ENCODE data around the gene PKP4. TPM values are rescaled to one million over a fixed set of nuclear protein-coding genes. Genes with fewer than 3 reads are reported as not detected.

The PKP4 gene
- total and polyA plus RNA-seq, 2 of the 8 experiments (the other 6 are each of a cell fraction or from before 2014, with no cell fraction given) = 48.2 to 88.0 TPM

GRCh38 chr2:158686210-158686691, 229.5 kb downstream of the PKP4 start:
- Histone ChIP-seq H3K23me2 (ENCODE audit: low read depth, low read length) (no peaks in the 10 kb centered on the region), H2BK120ac (replicated peaks; ENCODE audit: low read depth, low read length) (no peak overlapping the region), H2BK20ac (ENCODE audit: low read length) (no peak overlapping the region), H4K91ac (replicated peaks; ENCODE audit: insufficient read length, low read length) (no peak overlapping the region), H3K18ac (ENCODE audit: extremely low read depth, low read length) (no peak overlapping the region), H4K8ac (ENCODE audit: extremely low read depth, insufficient read depth, low read length) (no peak overlapping the region), H3K23ac (ENCODE audit: insufficient read length) (no peak overlapping the region), H3K27ac (ENCODE audit: low read depth, low read length) (no peak overlapping the region), H3K4me1 (replicated peaks in 1 of 4; ENCODE audit: control insufficient read depth in 3 of 4, insufficient read depth in 4 of 4, low read length in 3 of 4) (no peaks in the 10 kb centered on the region; a peak in 2 of 7 replicates), H3K14ac (ENCODE audit: insufficient read length) (no peak overlapping the region), H2AK5ac (ENCODE audit: low read depth, low read length) (no peak overlapping the region), H2BK15ac (ENCODE audit: low read length) (peak overlapping the region; percentile 54; the same call in 1 of the 2 replicates), H2BK12ac (ENCODE audit: low read depth, low read length) (no peak overlapping the region), H3K36me3 (ENCODE audit: control insufficient read depth in 2 of 4, insufficient read depth in 4 of 4, low read length in 3 of 4) (peaks cover 0 to 2% (median under 1%) of the 10 kb centered on the region in 4 experiments; a peak in 2 of 8 replicates), H3K9me3 (ENCODE audit: insufficient read depth in 2 of 2, low read depth in 1 of 2, low read length in 1 of 2) (no peaks in the 10 kb centered on the region), H2BK5ac (ENCODE audit: low read depth, low read length) (no peak overlapping the region), H3K4me3 (ENCODE audit: extremely low read depth in 1 of 4, insufficient read depth in 2 of 4, low read depth in 3 of 4, low read length in 4 of 4) (no peak overlapping the region), H3K79me1 (ENCODE audit: low read depth, low read length) (no peaks in the 10 kb centered on the region), H3K79me2 (ENCODE audit: control insufficient read depth in 1 of 2, insufficient read depth in 2 of 2, low read length in 2 of 2) (no peaks in the 10 kb centered on the region), H3K9ac (replicated peaks in 1 of 4; ENCODE audit: extremely low read depth in 1 of 4, low read depth in 3 of 4, low read length in 3 of 4) (no peak overlapping the region), H4K5ac (ENCODE audit: insufficient read length, low read depth, low read length) (no peak overlapping the region), H3K27me3 (replicated peaks in 1 of 4; ENCODE audit: control insufficient read depth in 3 of 4, extremely low read depth in 1 of 4, insufficient read depth in 3 of 4, low read length in 3 of 4) (no peaks in the 10 kb centered on the region), H3K56ac (replicated peaks; ENCODE audit: insufficient read length, low read depth, low read length) (no peak overlapping the region), H3K4me2 (ENCODE audit: insufficient read depth in 1 of 2, low read depth in 2 of 2, low read length in 2 of 2) (no peak overlapping the region), H2AFZ (ENCODE audit: low read length) (no peak overlapping the region), H4K20me1 (replicated peaks in 1 of 2; ENCODE audit: control insufficient read depth in 1 of 2, insufficient read depth in 2 of 2, low read length in 2 of 2) (no peaks in the 10 kb centered on the region), H3K4ac (replicated peaks; ENCODE audit: insufficient read length, low read depth, low read length) (no peak overlapping the region)
- POLR2A ChIA-PET (ENCODE audit: partially characterized antibody) = interaction anchor here (0.6 to 1.0 kb wide), 2 partner anchors 32 to 110 kb away, joined by 3 read pairs; no protein-coding TSS in a partner anchor
- FAIRE-seq (no peak), DNase-seq (ENCODE audit: low read depth in 1 of 2, low spot score in 2 of 2) (no peak)
- CTCF ChIA-PET (ENCODE audit: partially characterized antibody) = interaction anchor here (0.6 to 3.5 kb wide), 5 partner anchors 38 to 1189 kb away, joined by 3 to 27 read pairs (median 9); no protein-coding TSS in a partner anchor
- TF ChIP-seq YY1 (IDR thresholded peaks at IDR 0.05; ENCODE audit: low read depth, low read length) (no peak), TAF7 (optimal IDR thresholded peaks at IDR 0.05; ENCODE audit: borderline replicate concordance, low read depth, low read length) (no peak), SP2 (IDR thresholded peaks at IDR 0.05; ENCODE audit: low read length) (no peak), RBBP5 (IDR thresholded peaks at IDR 0.05; ENCODE audit: borderline replicate concordance, low read depth, low read length) (no peak), SAP30 (IDR thresholded peaks at IDR 0.05; ENCODE audit: insufficient read depth, insufficient replicate concordance, low read length) (no peak), NRF1 (IDR thresholded peaks at IDR 0.05; ENCODE audit: low read depth, low read length) (no peak)
- WGBS, 2 experiments (ENCODE audit: extremely low coverage in 1 of 2, insufficient coverage in 1 of 2, insufficient read length in 1 of 2, insufficient replicate concordance in 2 of 2, low coverage in 1 of 2, low lambda C conversion rate in 2 of 2, missing lambda C conversion rate in 1 of 2) = 82% methylated on average over 11 of the region's 11 CpGs; no CpG with 5 or more reads in 1 of the 2 experiments
